Esophagus squamous epithelium (tissue), 5 donors: ENCODE data around the gene FAM180A. TPM values are rescaled to one million over a fixed set of nuclear protein-coding genes. Genes with fewer than 3 reads are reported as not detected.

Experiments
- DNase-seq: peaks from one replicate; lab custom pipeline; 2025; lab: John Stamatoyannopoulos, UW
- H3K27ac ChIP-seq, 4 donors: fragments of 200-600 bp; sonication (generic); one replicate each; pipeline ENCODE4 v1.5.1; 2016 to 2019; ENCODE audit warnings: mild to moderate bottlenecking in 1 of 4
- H3K27me3 ChIP-seq, 4 donors: fragments of 200-600 bp; sonication (generic); 1 replicate in 3 of 4; 2 replicates in 1 of 4; pipeline versions ENCODE4 v1.5.1 to v1.6.0; 2017 to 2021; ENCODE audit warnings: antibody characterized with exemption in 1 of 4
- H3K36me3 ChIP-seq, 3 donors: fragments of 200-600 bp; sonication (generic); one replicate each; pipeline ENCODE4 v1.5.1; 2016 to 2019
- H3K4me1 ChIP-seq, 3 donors: fragments of 200-600 bp; sonication (generic); one replicate each; pipeline ENCODE4 v1.5.1; 2017 to 2019
- H3K4me3 ChIP-seq, 4 donors: fragments of 200-600 bp; sonication (generic); 1 replicate in 3 of 4; 2 replicates in 1 of 4; pipeline ENCODE4 v1.5.1; 2016 to 2019; ENCODE audit warnings: mild to moderate bottlenecking in 2 of 4, moderate library complexity in 1 of 4
- H3K9me3 ChIP-seq, 3 donors: fragments of 200-600 bp; sonication (generic); one replicate each; pipeline ENCODE4 v1.5.1; 2016 to 2019
- POLR2A ChIP-seq, 4 donors: fragments of 450-650 bp; IDR thresholded peaks; one replicate each; pipeline ENCODE4 v1.6.1; 2017; ENCODE audit warnings: antibody characterized with exemption in 4 of 4, mild to moderate bottlenecking in 4 of 4, moderate library complexity in 3 of 4
- WGBS, 2 donors: methylation state at CpG; one replicate each; pipeline ENCODE4 v1.1.5; 2018; 5-methylcytosine and 5-hydroxymethylcytosine counted together
- intact Hi-C: fragments of 100-400 bp; cut with DNase I; formaldehyde crosslinking; loops from one replicate; pipeline ENCODE4 v1.15.0; 2022
- total RNA-seq, 4 donors: library from RNA; depleted of rRNA; stranded (reverse); fragments of >200 nt; gene quantifications; one replicate each; pipeline ENCODE4 v1.1.0, GENCODE V29; 2016
- TF ChIP-seq, protein P1 (sequence below), 6 experiments: fragments of 450-650 bp in 4 of 6; fragments of 200-600 bp in 2 of 6; sonication (generic) in 2 of 6; IDR thresholded peaks; one replicate each; pipeline ENCODE4 v1.5.1; 2016 to 2019; ENCODE audit warnings: antibody characterized with exemption in 6 of 6, mild to moderate bottlenecking in 4 of 6, moderate library complexity in 4 of 6
- donor health status: DM: yes; HTN: yes; CAD: no.

FAM180A gene
- total RNA-seq, 4 donors from 2014 or later, result 0.38 to 5.0 (median 0.60) TPM

DNA sequence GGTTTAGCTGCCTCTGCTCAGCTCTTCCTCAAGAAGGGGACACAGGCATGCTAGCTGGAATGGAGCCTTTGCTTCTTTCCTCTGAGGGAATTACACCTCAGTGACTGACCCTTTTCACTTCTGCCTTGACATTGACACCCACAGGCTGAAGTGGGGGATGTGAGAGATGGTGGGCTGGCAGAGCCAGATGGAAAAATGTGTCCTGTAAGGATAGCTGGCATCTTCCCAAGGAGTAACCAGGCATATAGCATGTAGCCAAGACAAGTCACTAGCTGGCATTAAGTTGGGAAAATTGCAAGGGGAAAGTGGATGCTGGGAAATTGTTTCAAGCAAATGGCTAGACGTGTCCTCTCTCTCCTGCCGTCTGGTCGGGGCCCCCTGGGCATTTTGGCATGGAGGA is 66.4 kb downstream of the FAM180A start:
- H3K27ac ChIP-seq, result peak overlapping the region in 2 of 4 donors; percentile 21 to 48
- no peak for DNase-seq
- no peak overlapping the region for H3K4me3 ChIP-seq
- peaks cover 6 to 69% (median 27%) of the 10 kb centered on the region in 3 donors for H3K4me1 ChIP-seq
- no peak for TF ChIP-seq POLR2A (IDR thresholded peaks at IDR 0.05)
- TF ChIP-seq, protein P1, sequence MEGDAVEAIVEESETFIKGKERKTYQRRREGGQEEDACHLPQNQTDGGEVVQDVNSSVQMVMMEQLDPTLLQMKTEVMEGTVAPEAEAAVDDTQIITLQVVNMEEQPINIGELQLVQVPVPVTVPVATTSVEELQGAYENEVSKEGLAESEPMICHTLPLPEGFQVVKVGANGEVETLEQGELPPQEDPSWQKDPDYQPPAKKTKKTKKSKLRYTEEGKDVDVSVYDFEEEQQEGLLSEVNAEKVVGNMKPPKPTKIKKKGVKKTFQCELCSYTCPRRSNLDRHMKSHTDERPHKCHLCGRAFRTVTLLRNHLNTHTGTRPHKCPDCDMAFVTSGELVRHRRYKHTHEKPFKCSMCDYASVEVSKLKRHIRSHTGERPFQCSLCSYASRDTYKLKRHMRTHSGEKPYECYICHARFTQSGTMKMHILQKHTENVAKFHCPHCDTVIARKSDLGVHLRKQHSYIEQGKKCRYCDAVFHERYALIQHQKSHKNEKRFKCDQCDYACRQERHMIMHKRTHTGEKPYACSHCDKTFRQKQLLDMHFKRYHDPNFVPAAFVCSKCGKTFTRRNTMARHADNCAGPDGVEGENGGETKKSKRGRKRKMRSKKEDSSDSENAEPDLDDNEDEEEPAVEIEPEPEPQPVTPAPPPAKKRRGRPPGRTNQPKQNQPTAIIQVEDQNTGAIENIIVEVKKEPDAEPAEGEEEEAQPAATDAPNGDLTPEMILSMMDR (IDR thresholded peaks at IDR 0.05), result no peak
- H3K27me3 ChIP-seq, result no peaks in the 10 kb centered on the region
- 45 to 49% methylated on average over 3 of the region's 3 CpGs for WGBS, 2 donors
- H3K36me3 ChIP-seq, result peaks cover 0 to 34% (median 0%) of the 10 kb centered on the region in 3 donors
- no peaks in the 10 kb centered on the region for H3K9me3 ChIP-seq
- intact Hi-C loops, result no loop called here

DNA sequence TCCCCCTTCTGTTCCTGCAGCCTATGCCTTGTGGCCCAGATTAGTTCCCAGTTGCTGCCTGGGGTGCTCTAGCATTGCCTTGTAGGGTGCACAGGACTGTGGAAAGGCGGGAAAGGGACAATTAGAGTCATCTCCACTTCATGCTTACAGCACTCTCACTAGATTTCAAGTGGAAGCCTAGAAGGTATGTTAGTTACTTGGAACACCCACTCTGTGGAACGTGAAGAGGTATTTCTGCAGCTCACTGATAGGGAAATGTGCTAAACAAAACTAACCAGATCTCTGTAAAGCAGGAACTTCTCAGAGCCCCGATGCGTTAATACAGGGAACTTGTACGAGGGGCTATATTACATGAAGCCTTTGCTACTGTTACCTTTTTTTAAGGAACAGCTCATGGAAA is 66.9 kb downstream of the FAM180A start:
- Histone ChIP-seq H3K9me3 (no peaks in the 10 kb centered on the region), H3K27ac (peak overlapping the region in 1 of 4 donors; percentile 21), H3K4me3 (no peak overlapping the region), H3K27me3 (no peaks in the 10 kb centered on the region), H3K4me1 (peaks cover 6 to 73% (median 27%) of the 10 kb centered on the region in 3 donors), H3K36me3 (peaks cover 0 to 34% (median 0%) of the 10 kb centered on the region in 3 donors)
- DNase-seq, result no peak
- WGBS, 2 donors, result 77 to 82% methylated on average over 4 of the region's 5 CpGs
- no peak for TF ChIP-seq POLR2A (IDR thresholded peaks at IDR 0.05)
- TF ChIP-seq, protein P1 (IDR thresholded peaks at IDR 0.05), result no peak
- intact Hi-C loops, result no loop called here

Other genes starting within 250 kb of the FAM180A start
- 10 to 100 TPM in 3 of 4 donors, 1 to 10 TPM in 1; 7.3 to 20.0 (median 14.0) TPM for gene CNOT4, start 238.7 kb downstream of the FAM180A start, total RNA-seq
- 10 to 100 TPM; 33.8 to 60.5 (median 48.1) TPM for gene NUP205, start 190.9 kb downstream of the FAM180A start, total RNA-seq
- gene STMP1, start 86.3 kb downstream of the FAM180A start, total RNA-seq, result 10 to 100 TPM; 19.2 to 25.6 (median 23.1) TPM
- gene SLC13A4, start 20.6 kb downstream of the FAM180A start, total RNA-seq, result 1 to 10 TPM in 3 of 4 donors, under 1 TPM in 1; under 0.01 to 1.9 (median 1.5) TPM
- 100 to 1,000 TPM; 100 to 182 (median 145) TPM for gene MTPN, start 228.5 kb upstream of the FAM180A start, total RNA-seq